BE2C (cell line): ENCODE data around the gene PRND.

Source experiments
- DNase-seq: peaks from one replicate; pipeline ENCODE4 v3.0.0-alpha.2; 2020
- H3K27me3 ChIP-seq: fragments of 250-450 bp; sonication (Bioruptor Pico); 2 replicates; pipeline ENCODE4 v1.5.1; 2020; ENCODE audit warnings: mild to moderate bottlenecking
- H3K36me3 ChIP-seq: fragments of 250-450 bp; sonication (Bioruptor Pico); 2 replicates; pipeline ENCODE4 v1.5.1; 2020; ENCODE audit warnings: mild to moderate bottlenecking
- H3K4me1 ChIP-seq: fragments of 250-450 bp; sonication (Bioruptor Pico); 2 replicates; pipeline ENCODE4 v1.5.1; 2020
- H3K4me3 ChIP-seq: 2 replicates; pipeline ENCODE4 v1.5.1; 2011; ENCODE audit warnings: low read depth, low read length
- H3K9me3 ChIP-seq: fragments of 250-450 bp; sonication (Bioruptor Pico); 2 replicates; pipeline ENCODE4 v1.5.1; 2020
- TF ChIP-seq, protein P1 (sequence below): IDR thresholded peaks from 2 replicates; pipeline ENCODE4 v1.5.1; 2012; ENCODE audit warnings: mild to moderate bottlenecking, low read depth, low read length

The PRND gene

DNA sequence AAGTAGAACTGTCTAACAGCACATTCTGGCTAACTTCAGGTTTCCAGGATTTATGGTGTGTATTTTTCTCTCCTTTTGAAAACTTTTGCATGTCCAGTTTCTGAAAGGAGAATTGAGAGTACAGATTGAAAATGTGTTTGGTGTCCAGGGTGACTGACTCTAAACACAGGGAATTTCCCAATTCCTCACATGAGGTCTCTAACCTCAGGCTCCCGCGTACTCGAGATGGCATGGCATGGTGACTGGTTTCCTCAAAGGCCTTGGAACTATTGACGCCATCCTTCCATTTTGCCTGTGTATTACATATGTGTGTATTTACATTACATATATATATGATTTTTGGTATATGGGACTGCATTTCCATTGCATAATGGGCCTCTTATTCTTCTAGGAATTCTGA lies 52.5 kb downstream of the PRND start:
- H3K4me3 ChIP-seq = no peak overlapping the region
- no peak for DNase-seq
- no peaks in the 10 kb centered on the region for H3K4me1 ChIP-seq
- no peaks in the 10 kb centered on the region for H3K36me3 ChIP-seq
- TF ChIP-seq, protein P1, sequence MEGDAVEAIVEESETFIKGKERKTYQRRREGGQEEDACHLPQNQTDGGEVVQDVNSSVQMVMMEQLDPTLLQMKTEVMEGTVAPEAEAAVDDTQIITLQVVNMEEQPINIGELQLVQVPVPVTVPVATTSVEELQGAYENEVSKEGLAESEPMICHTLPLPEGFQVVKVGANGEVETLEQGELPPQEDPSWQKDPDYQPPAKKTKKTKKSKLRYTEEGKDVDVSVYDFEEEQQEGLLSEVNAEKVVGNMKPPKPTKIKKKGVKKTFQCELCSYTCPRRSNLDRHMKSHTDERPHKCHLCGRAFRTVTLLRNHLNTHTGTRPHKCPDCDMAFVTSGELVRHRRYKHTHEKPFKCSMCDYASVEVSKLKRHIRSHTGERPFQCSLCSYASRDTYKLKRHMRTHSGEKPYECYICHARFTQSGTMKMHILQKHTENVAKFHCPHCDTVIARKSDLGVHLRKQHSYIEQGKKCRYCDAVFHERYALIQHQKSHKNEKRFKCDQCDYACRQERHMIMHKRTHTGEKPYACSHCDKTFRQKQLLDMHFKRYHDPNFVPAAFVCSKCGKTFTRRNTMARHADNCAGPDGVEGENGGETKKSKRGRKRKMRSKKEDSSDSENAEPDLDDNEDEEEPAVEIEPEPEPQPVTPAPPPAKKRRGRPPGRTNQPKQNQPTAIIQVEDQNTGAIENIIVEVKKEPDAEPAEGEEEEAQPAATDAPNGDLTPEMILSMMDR = no peak
- no peaks in the 10 kb centered on the region for H3K9me3 ChIP-seq
- peaks cover 3% of the 10 kb centered on the region; the same call in 1 of the 2 replicates for H3K27me3 ChIP-seq

DNA sequence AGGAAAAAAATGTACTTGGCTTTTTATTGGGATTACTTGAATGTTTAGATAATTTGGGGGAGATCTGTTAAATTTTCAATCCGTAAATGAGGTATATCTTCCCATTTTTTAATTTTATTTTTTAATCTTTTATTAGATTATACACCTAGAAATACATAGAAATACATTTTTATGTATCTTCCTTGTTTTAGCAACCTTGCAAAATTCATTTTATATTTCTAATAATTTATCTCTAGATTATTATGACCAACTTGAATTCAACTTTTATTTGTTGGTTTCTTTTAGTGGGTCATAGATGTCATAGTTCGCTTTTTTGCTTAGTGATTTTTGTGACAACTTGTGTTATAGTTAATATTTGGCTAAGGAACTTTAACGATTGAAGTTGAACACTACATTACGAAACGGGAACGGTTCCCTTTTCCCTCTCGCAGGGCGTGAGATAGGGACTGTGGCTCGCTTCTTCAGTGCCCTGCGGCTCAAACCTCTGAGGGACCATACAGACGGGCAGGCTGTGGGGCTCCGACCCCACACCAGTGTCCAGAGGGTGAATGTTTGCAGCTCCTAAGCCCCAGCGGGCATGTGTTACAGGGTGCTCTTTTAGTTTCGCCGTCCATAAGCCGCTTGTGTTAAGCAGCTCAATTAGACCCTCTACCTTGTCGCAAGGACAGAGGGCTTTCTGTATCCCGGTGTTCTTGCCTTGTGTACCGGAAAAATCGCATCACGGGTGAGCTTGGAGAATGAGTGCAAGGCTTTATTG lies 53.8 kb downstream of the PRND start:
- Histone ChIP-seq H3K4me3 (no peak overlapping the region), H3K36me3 (no peaks in the 10 kb centered on the region), H3K4me1 (no peaks in the 10 kb centered on the region), H3K9me3 (no peaks in the 10 kb centered on the region), H3K27me3 (no peaks in the 10 kb centered on the region)
- DNase-seq = no peak
- TF ChIP-seq, protein P1 = no peak

DNA sequence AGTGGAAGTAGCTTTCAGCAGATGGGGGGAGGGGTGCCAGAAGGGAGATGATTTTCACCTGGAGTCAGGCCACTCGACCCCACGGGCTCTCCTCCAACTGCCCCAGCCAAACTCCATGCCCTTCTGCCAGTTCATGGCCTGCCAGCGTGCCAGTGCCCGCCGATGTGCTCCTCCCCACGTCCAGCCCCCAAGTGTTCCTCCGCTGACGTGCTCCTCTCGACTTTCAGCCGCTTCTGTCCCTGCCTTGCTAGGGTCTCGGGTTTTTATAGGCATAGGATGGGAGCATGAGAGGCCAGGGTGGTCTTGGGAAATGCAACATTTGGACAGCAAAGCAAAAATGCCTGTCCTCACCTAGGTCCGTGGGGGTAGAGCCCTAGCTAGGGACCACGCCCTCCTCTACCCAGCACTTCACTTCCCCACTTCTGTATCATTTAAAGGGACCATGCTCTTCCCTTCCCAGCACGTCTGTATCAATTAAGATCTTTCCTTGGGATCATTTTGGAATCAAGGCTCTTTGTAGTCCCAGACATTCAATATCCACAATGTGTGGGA lies 54.4 kb downstream of the PRND start:
- TF ChIP-seq, protein P1 = no peak
- no peaks in the 10 kb centered on the region for H3K27me3 ChIP-seq
- H3K4me3 ChIP-seq = no peak overlapping the region

More for the DNA sequence above, 54.4 kb downstream of the PRND start:
- no peaks in the 10 kb centered on the region for H3K9me3 ChIP-seq
- no peaks in the 10 kb centered on the region for H3K36me3 ChIP-seq
- H3K4me1 ChIP-seq = no peaks in the 10 kb centered on the region
- no peak for DNase-seq
